OCI-M1 (cell line): ENCODE results near the gene NAA10.

Experiments
- DNase-seq: peaks from one replicate; lab custom pipeline; 2025; lab: John Stamatoyannopoulos, UW

The NAA10 gene

GRCh38 chrX:153927922-153928760 lies 6.7 kb downstream of the NAA10 start:
- peak; percentile 100 for DNase-seq

GRCh38 chrX:153927672-153927921 lies 7.2 kb downstream of the NAA10 start:
- DNase-seq = no peak

- DNase-seq = peak; percentile 94
These were observed 7.8 kb downstream of the NAA10 start for GRCh38 chrX:153926858-153927671.

- DNase-seq = no peak
These were observed 8.3 kb downstream of the NAA10 start for GRCh38 chrX:153926552-153926857.

- DNase-seq = peak; percentile 77
These were observed 8.9 kb downstream of the NAA10 start, which contains the start of gene ARHGAP4 for GRCh38 chrX:153925739-153926551. TSS of gene ARHGAP4 (minus strand) at chrX:153926264. CDS start at chrX:153926202, 62 bp downstream.

GRCh38 chrX:153925387-153925738 lies 9.5 kb downstream of the NAA10 start:
- DNase-seq = peak; percentile 71

- DNase-seq = peak; percentile 72
These were observed 10.5 kb downstream of the NAA10 start for GRCh38 chrX:153924149-153924861.

GRCh38 chrX:153922932-153923857 lies 11.6 kb downstream of the NAA10 start:
- no peak for DNase-seq

GRCh38 chrX:153921511-153922446 lies 13.1 kb downstream of the NAA10 start:
- no peak for DNase-seq

GRCh38 chrX:153921070-153921469 lies 13.8 kb downstream of the NAA10 start:
- no peak for DNase-seq

GRCh38 chrX:153920546-153920945 lies 14.3 kb downstream of the NAA10 start:
- no peak for DNase-seq

GRCh38 chrX:153919281-153919680 lies 15.6 kb downstream of the NAA10 start:
- DNase-seq = no peak

- DNase-seq = no peak
These were observed 17.0 kb downstream of the NAA10 start for GRCh38 chrX:153917869-153918268.

- DNase-seq = no peak
These were observed 21.1 kb downstream of the NAA10 start for GRCh38 chrX:153913701-153914100.

GRCh38 chrX:153913211-153913610 lies 21.6 kb downstream of the NAA10 start:
- DNase-seq = no peak

- DNase-seq = no peak
These were observed 23.0 kb downstream of the NAA10 start for GRCh38 chrX:153911798-153912197.

- DNase-seq = no peak
These were observed 24.4 kb downstream of the NAA10 start for GRCh38 chrX:153910446-153910845.

- no peak for DNase-seq
These were observed 24.9 kb downstream of the NAA10 start for GRCh38 chrX:153909980-153910360.

- peak; percentile 39 for DNase-seq
These were observed 25.5 kb downstream of the NAA10 start for GRCh38 chrX:153909024-153909979.
